ENCODE results near the gene SEC22C.
"Not testable (repeated sequence)": the region's sequence is repeated elsewhere in the genome, so short reads cannot be mapped to it uniquely, and the experiment has no call there.

SEC22C gene

GRCh38 chr3:42556817-42557216 lies 24.9 kb downstream of the SEC22C start:
- Mint-ChIP-seq H3K4me1 (ENCODE audit: low read depth) (peaks cover 31% of the 10 kb centered on the region), H3K27ac (peak overlapping the region; percentile 73), H3K4me3 (peak overlapping the region; percentile 42), H3K36me3 (peaks cover 19% of the 10 kb centered on the region)
- H3K9me3 Mint-ChIP-seq (ENCODE audit: low read depth); H3K27me3 Mint-ChIP-seq: not testable (repeated sequence)

DNA sequence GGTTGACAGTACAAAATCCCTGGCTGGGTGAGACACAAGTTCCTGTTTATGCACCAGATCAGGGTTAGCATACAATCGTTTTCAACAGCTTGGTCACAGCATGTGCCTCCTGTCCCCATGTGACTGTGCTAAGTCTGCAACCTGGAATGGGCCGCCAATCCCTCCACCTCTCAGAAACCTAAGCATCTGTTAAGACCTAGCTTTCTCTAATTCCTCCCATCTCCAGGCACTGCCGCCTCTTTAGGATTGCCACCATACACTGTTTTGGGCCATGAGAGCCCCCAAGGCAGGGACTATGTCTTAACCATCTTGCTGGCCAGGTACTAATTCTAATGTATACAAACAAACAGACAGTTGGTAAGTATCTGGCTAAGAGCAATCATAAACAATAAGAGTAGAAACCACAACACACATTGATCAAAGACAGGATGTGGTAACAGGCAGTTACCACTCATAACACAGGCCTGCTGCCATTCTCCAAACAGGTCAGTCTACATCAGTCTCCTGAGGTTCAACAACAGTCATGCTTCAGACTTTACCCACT lies 25.6 kb downstream of the SEC22C start:
- Mint-ChIP-seq H3K36me3 (peaks cover 19% of the 10 kb centered on the region), H3K27ac (peak overlapping the region; percentile 73), H3K4me3 (peak overlapping the region; percentile 42), H3K4me1 (ENCODE audit: low read depth) (peaks cover 31% of the 10 kb centered on the region), H3K27me3 (no peaks in the 10 kb centered on the region), H3K9me3 (ENCODE audit: low read depth) (no peaks in the 10 kb centered on the region)

- H3K9me3 Mint-ChIP-seq (ENCODE audit: low read depth), result no peaks in the 10 kb centered on the region
- peak overlapping the region; percentile 76 for H3K27ac Mint-ChIP-seq
- H3K36me3 Mint-ChIP-seq, result peaks cover 17% of the 10 kb centered on the region
- peaks cover 27% of the 10 kb centered on the region for H3K4me1 Mint-ChIP-seq (ENCODE audit: low read depth)
- no peak overlapping the region for H3K4me3 Mint-ChIP-seq
- H3K27me3 Mint-ChIP-seq, result no peaks in the 10 kb centered on the region
Observed at GRCh38 chr3:42552830-42553229, 28.9 kb downstream of the SEC22C start.

DNA sequence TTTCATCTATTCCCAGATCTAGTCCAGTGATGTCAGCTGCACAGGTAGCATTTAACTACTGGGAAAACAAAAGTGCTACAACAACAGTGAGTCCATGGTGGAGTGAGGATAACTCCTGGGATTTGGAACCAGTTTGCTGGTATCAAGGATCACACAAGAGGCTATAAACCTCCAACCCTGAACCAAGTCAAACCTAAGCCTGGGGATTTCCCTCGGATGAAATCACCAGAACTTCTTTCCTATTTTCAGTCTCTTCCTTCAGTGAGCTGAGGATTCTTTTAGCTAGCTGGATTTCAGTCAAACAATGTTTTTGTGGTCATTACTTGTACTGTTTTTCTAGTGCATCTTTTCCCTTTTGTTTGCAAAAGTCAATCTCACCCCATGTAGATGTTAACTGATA lies 31.5 kb downstream of the SEC22C start:
- Mint-ChIP-seq H3K9me3 (ENCODE audit: low read depth) (no peaks in the 10 kb centered on the region), H3K4me1 (ENCODE audit: low read depth) (peaks cover 2% of the 10 kb centered on the region), H3K4me3 (no peak overlapping the region), H3K27me3 (no peaks in the 10 kb centered on the region), H3K27ac (no peak overlapping the region), H3K36me3 (peaks cover 9% of the 10 kb centered on the region)

GRCh38 chr3:42549131-42549530 lies 32.6 kb downstream of the SEC22C start:
- Mint-ChIP-seq H3K36me3 (peaks cover 7% of the 10 kb centered on the region), H3K4me3 (no peak overlapping the region), H3K27me3 (no peaks in the 10 kb centered on the region), H3K9me3 (ENCODE audit: low read depth) (no peaks in the 10 kb centered on the region), H3K27ac (no peak overlapping the region), H3K4me1 (ENCODE audit: low read depth) (no peaks in the 10 kb centered on the region)

GRCh38 chr3:42547401-42547945 lies 34.3 kb downstream of the SEC22C start:
- Mint-ChIP-seq H3K27ac (no peak overlapping the region), H3K36me3 (no peaks in the 10 kb centered on the region), H3K4me3 (no peak overlapping the region), H3K9me3 (ENCODE audit: low read depth) (no peaks in the 10 kb centered on the region), H3K4me1 (ENCODE audit: low read depth) (no peaks in the 10 kb centered on the region), H3K27me3 (no peaks in the 10 kb centered on the region)

- Mint-ChIP-seq H3K27me3 (no peaks in the 10 kb centered on the region), H3K9me3 (ENCODE audit: low read depth) (no peaks in the 10 kb centered on the region), H3K4me3 (no peak overlapping the region), H3K36me3 (no peaks in the 10 kb centered on the region), H3K27ac (no peak overlapping the region), H3K4me1 (ENCODE audit: low read depth) (no peaks in the 10 kb centered on the region)
Observed at GRCh38 chr3:42546691-42547213, 35.0 kb downstream of the SEC22C start.

- Mint-ChIP-seq H3K27ac (no peak overlapping the region), H3K4me1 (ENCODE audit: low read depth) (no peaks in the 10 kb centered on the region), H3K4me3 (no peak overlapping the region), H3K9me3 (ENCODE audit: low read depth) (no peaks in the 10 kb centered on the region), H3K27me3 (no peaks in the 10 kb centered on the region), H3K36me3 (no peaks in the 10 kb centered on the region)
Observed at GRCh38 chr3:42545284-42545900, 36.4 kb downstream of the SEC22C start.

- Mint-ChIP-seq H3K27ac (no peak overlapping the region), H3K4me1 (ENCODE audit: low read depth) (peaks cover 2% of the 10 kb centered on the region), H3K36me3 (no peaks in the 10 kb centered on the region), H3K9me3 (ENCODE audit: low read depth) (no peaks in the 10 kb centered on the region), H3K4me3 (no peak overlapping the region), H3K27me3 (no peaks in the 10 kb centered on the region)
Observed at GRCh38 chr3:42544492-42545283, 37.1 kb downstream of the SEC22C start.

GRCh38 chr3:42541079-42541478 lies 40.7 kb downstream of the SEC22C start:
- H3K4me1 Mint-ChIP-seq (ENCODE audit: low read depth), result peaks cover 22% of the 10 kb centered on the region
- H3K27ac Mint-ChIP-seq, result no peak overlapping the region
- no peaks in the 10 kb centered on the region for H3K27me3 Mint-ChIP-seq
- H3K36me3 Mint-ChIP-seq, result no peaks in the 10 kb centered on the region
- no peaks in the 10 kb centered on the region for H3K9me3 Mint-ChIP-seq (ENCODE audit: low read depth)
- no peak overlapping the region for H3K4me3 Mint-ChIP-seq

DNA sequence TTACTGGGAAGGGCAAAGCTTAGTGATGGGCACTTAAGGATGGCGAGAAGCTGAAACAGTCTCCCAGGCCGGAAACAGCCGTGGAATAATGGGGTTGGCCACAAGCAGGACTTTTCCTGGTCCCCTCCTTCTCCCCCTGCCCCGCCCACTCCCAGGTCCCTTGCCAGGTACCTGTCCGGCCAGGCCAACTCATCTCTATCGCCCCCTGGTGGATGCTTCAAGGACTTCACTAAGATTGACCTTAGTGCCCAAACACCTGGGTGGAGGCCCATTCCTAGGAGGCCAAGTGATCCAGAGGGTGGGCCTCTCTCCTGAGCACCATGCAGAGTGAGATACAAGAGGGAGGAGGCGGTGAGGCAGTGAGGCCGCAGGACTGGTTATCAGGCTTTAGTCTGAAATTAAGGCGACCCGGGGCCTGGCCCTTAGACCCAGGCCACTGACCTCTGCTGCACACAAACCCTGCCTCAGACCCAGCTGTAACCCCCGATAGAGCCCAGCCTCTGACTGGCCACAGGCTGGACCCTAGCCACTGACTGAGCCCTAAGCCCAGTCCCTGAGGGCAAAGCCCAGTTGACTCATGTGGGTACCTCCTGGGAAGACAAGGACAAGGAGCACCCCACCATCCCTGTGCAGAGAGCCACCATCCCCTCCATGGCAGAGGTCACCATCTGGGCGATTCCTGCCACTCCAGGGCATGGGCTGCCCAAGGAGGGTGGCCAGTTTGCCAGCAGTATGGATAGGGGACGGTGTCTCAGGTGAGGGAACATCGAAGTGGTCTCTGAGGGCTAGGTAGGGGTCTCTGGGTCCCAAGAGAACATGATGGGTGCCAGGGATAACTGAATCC lies 41.7 kb downstream of the SEC22C start:
- Mint-ChIP-seq H3K9me3 (ENCODE audit: low read depth) (no peaks in the 10 kb centered on the region), H3K27me3 (no peaks in the 10 kb centered on the region), H3K27ac (no peak overlapping the region), H3K4me1 (ENCODE audit: low read depth) (peaks cover 22% of the 10 kb centered on the region), H3K4me3 (no peak overlapping the region), H3K36me3 (no peaks in the 10 kb centered on the region)

- H3K27ac Mint-ChIP-seq, result no peak overlapping the region
- H3K4me1 Mint-ChIP-seq (ENCODE audit: low read depth), result peaks cover 47% of the 10 kb centered on the region
- no peaks in the 10 kb centered on the region for H3K27me3 Mint-ChIP-seq
- H3K9me3 Mint-ChIP-seq (ENCODE audit: low read depth), result no peaks in the 10 kb centered on the region
- H3K4me3 Mint-ChIP-seq, result no peak overlapping the region
- H3K36me3 Mint-ChIP-seq, result peaks cover 3% of the 10 kb centered on the region
Observed at GRCh38 chr3:42537350-42537749, 44.4 kb downstream of the SEC22C start.

- Mint-ChIP-seq H3K9me3 (ENCODE audit: low read depth) (no peaks in the 10 kb centered on the region), H3K36me3 (peaks cover 7% of the 10 kb centered on the region), H3K4me3 (no peak overlapping the region), H3K27me3 (no peaks in the 10 kb centered on the region), H3K27ac (no peak overlapping the region), H3K4me1 (ENCODE audit: low read depth) (peaks cover 59% of the 10 kb centered on the region)
Observed at GRCh38 chr3:42535981-42536784, 45.6 kb downstream of the SEC22C start.

Data from activated naive CD8-positive, alpha-beta T cell (primary cell).